Measurements from ENCODE around the gene ROCK2.

Gene ROCK2

GRCh38 chr2:11320698-11321492, 23.5 kb downstream of the ROCK2 start:
- DNase-seq (ENCODE audit: low spot score): no peak
- Mint-ChIP-seq H3K4me1 (ENCODE audit: low read depth) (no peaks in the 10 kb centered on the region), H3K4me3 (no peak overlapping the region), H3K9me3 (no peaks in the 10 kb centered on the region), H3K27ac (no peak overlapping the region), H3K36me3 (ENCODE audit: low read depth) (peaks cover 7% of the 10 kb centered on the region), H3K27me3 (ENCODE audit: low read depth) (no peaks in the 10 kb centered on the region)

- Mint-ChIP-seq H3K36me3 (ENCODE audit: low read depth) (peaks cover 7% of the 10 kb centered on the region), H3K4me1 (ENCODE audit: low read depth) (no peaks in the 10 kb centered on the region), H3K9me3 (no peaks in the 10 kb centered on the region), H3K27ac (no peak overlapping the region), H3K27me3 (ENCODE audit: low read depth) (no peaks in the 10 kb centered on the region), H3K4me3 (no peak overlapping the region)
- DNase-seq (ENCODE audit: low spot score): no peak
Measured at GRCh38 chr2:11319939-11320338, 24.5 kb downstream of the ROCK2 start.

GRCh38 chr2:11315074-11315705, 29.2 kb downstream of the ROCK2 start:
- no peak overlapping the region for H3K4me3 Mint-ChIP-seq

GRCh38 chr2:11314487-11314886, 29.9 kb downstream of the ROCK2 start:
- Mint-ChIP-seq H3K4me1 (ENCODE audit: low read depth) (no peaks in the 10 kb centered on the region), H3K36me3 (ENCODE audit: low read depth) (peaks cover 7% of the 10 kb centered on the region), H3K4me3 (no peak overlapping the region), H3K9me3 (no peaks in the 10 kb centered on the region), H3K27ac (no peak overlapping the region), H3K27me3 (ENCODE audit: low read depth) (no peaks in the 10 kb centered on the region)
- no peak for DNase-seq (ENCODE audit: low spot score)

More at GRCh38 chr2:11315074-11315705, 29.2 kb downstream of the ROCK2 start:
- no peaks in the 10 kb centered on the region for H3K4me1 Mint-ChIP-seq (ENCODE audit: low read depth)
- no peak for DNase-seq (ENCODE audit: low spot score)
- H3K27me3 Mint-ChIP-seq (ENCODE audit: low read depth): no peaks in the 10 kb centered on the region
- H3K36me3 Mint-ChIP-seq (ENCODE audit: low read depth): peaks cover 7% of the 10 kb centered on the region
- H3K9me3 Mint-ChIP-seq: no peaks in the 10 kb centered on the region
- no peak overlapping the region for H3K27ac Mint-ChIP-seq

- Mint-ChIP-seq H3K27ac (no peak overlapping the region), H3K9me3 (no peaks in the 10 kb centered on the region), H3K4me3 (no peak overlapping the region), H3K4me1 (ENCODE audit: low read depth) (no peaks in the 10 kb centered on the region), H3K27me3 (ENCODE audit: low read depth) (no peaks in the 10 kb centered on the region), H3K36me3 (ENCODE audit: low read depth) (no peaks in the 10 kb centered on the region)
- DNase-seq (ENCODE audit: low spot score): no peak
Measured at GRCh38 chr2:11312770-11313471, 31.5 kb downstream of the ROCK2 start.

GRCh38 chr2:11311543-11311942, 32.9 kb downstream of the ROCK2 start:
- no peak overlapping the region for H3K27ac Mint-ChIP-seq
- H3K27me3 Mint-ChIP-seq (ENCODE audit: low read depth): no peaks in the 10 kb centered on the region
- H3K36me3 Mint-ChIP-seq (ENCODE audit: low read depth): no peaks in the 10 kb centered on the region
- H3K4me1 Mint-ChIP-seq (ENCODE audit: low read depth): no peaks in the 10 kb centered on the region
- no peak for DNase-seq (ENCODE audit: low spot score)
- no peaks in the 10 kb centered on the region for H3K9me3 Mint-ChIP-seq
- no peak overlapping the region for H3K4me3 Mint-ChIP-seq

GRCh38 chr2:11310212-11310611, 34.2 kb downstream of the ROCK2 start:
- H3K9me3 Mint-ChIP-seq: no peaks in the 10 kb centered on the region
- H3K27me3 Mint-ChIP-seq (ENCODE audit: low read depth): no peaks in the 10 kb centered on the region
- H3K36me3 Mint-ChIP-seq (ENCODE audit: low read depth): no peaks in the 10 kb centered on the region
- DNase-seq (ENCODE audit: low spot score): no peak
- peaks cover 1% of the 10 kb centered on the region for H3K4me1 Mint-ChIP-seq (ENCODE audit: low read depth)
- no peak overlapping the region for H3K4me3 Mint-ChIP-seq
- H3K27ac Mint-ChIP-seq: no peak overlapping the region

- H3K27ac Mint-ChIP-seq: no peak overlapping the region
- H3K9me3 Mint-ChIP-seq: no peaks in the 10 kb centered on the region
- H3K36me3 Mint-ChIP-seq (ENCODE audit: low read depth): no peaks in the 10 kb centered on the region
- H3K4me3 Mint-ChIP-seq: no peak overlapping the region
- no peaks in the 10 kb centered on the region for H3K27me3 Mint-ChIP-seq (ENCODE audit: low read depth)
- DNase-seq (ENCODE audit: low spot score): no peak
- peaks cover 1% of the 10 kb centered on the region for H3K4me1 Mint-ChIP-seq (ENCODE audit: low read depth)
Measured at GRCh38 chr2:11309706-11310105, 34.7 kb downstream of the ROCK2 start.

GRCh38 chr2:11307764-11308415, 36.5 kb downstream of the ROCK2 start:
- H3K4me3 Mint-ChIP-seq: no peak overlapping the region
- H3K9me3 Mint-ChIP-seq: no peaks in the 10 kb centered on the region
- H3K4me1 Mint-ChIP-seq (ENCODE audit: low read depth): peaks cover 1% of the 10 kb centered on the region
- no peaks in the 10 kb centered on the region for H3K27me3 Mint-ChIP-seq (ENCODE audit: low read depth)
- no peak overlapping the region for H3K27ac Mint-ChIP-seq
- no peaks in the 10 kb centered on the region for H3K36me3 Mint-ChIP-seq (ENCODE audit: low read depth)
- no peak for DNase-seq (ENCODE audit: low spot score)

GRCh38 chr2:11305958-11306357, 38.5 kb downstream of the ROCK2 start:
- Mint-ChIP-seq H3K27ac (no peak overlapping the region), H3K4me3 (no peak overlapping the region), H3K9me3 (no peaks in the 10 kb centered on the region), H3K27me3 (ENCODE audit: low read depth) (no peaks in the 10 kb centered on the region), H3K4me1 (ENCODE audit: low read depth) (peaks cover 1% of the 10 kb centered on the region), H3K36me3 (ENCODE audit: low read depth) (no peaks in the 10 kb centered on the region)
- DNase-seq (ENCODE audit: low spot score): no peak

GRCh38 chr2:11305338-11305737, 39.1 kb downstream of the ROCK2 start:
- peaks cover 1% of the 10 kb centered on the region for H3K4me1 Mint-ChIP-seq (ENCODE audit: low read depth)
- H3K9me3 Mint-ChIP-seq: no peaks in the 10 kb centered on the region
- no peak overlapping the region for H3K27ac Mint-ChIP-seq
- H3K4me3 Mint-ChIP-seq: no peak overlapping the region
- no peaks in the 10 kb centered on the region for H3K36me3 Mint-ChIP-seq (ENCODE audit: low read depth)
- no peaks in the 10 kb centered on the region for H3K27me3 Mint-ChIP-seq (ENCODE audit: low read depth)
- DNase-seq (ENCODE audit: low spot score): no peak

GRCh38 chr2:11304476-11304875, 40.0 kb downstream of the ROCK2 start:
- Mint-ChIP-seq H3K36me3 (ENCODE audit: low read depth) (no peaks in the 10 kb centered on the region), H3K27me3 (ENCODE audit: low read depth) (no peaks in the 10 kb centered on the region), H3K27ac (no peak overlapping the region), H3K9me3 (no peaks in the 10 kb centered on the region), H3K4me1 (ENCODE audit: low read depth) (peaks cover 1% of the 10 kb centered on the region), H3K4me3 (no peak overlapping the region)
- DNase-seq (ENCODE audit: low spot score): no peak

- DNase-seq (ENCODE audit: low spot score): no peak
- Mint-ChIP-seq H3K27ac (no peak overlapping the region), H3K4me3 (no peak overlapping the region), H3K4me1 (ENCODE audit: low read depth) (peaks cover 1% of the 10 kb centered on the region), H3K36me3 (ENCODE audit: low read depth) (no peaks in the 10 kb centered on the region), H3K9me3 (no peaks in the 10 kb centered on the region), H3K27me3 (ENCODE audit: low read depth) (no peaks in the 10 kb centered on the region)
Measured at GRCh38 chr2:11303290-11304013, 41.0 kb downstream of the ROCK2 start.
